Measurements from ENCODE around the gene PLXNA2.

The PLXNA2 gene

GRCh38 chr1:208108213-208108608 lies 136.0 kb downstream of the PLXNA2 start:
- no peak for DNase-seq

- DNase-seq: no peak
Measured at GRCh38 chr1:208107425-208108212, 136.6 kb downstream of the PLXNA2 start.

GRCh38 chr1:208106218-208106617 lies 138.0 kb downstream of the PLXNA2 start:
- DNase-seq: no peak

- DNase-seq: no peak
Measured at GRCh38 chr1:208105756-208106155, 138.4 kb downstream of the PLXNA2 start.

- no peak for DNase-seq
Measured at GRCh38 chr1:208103597-208104513, 140.3 kb downstream of the PLXNA2 start.

- peak; percentile 69 for DNase-seq
Measured at GRCh38 chr1:208101661-208102431, 142.3 kb downstream of the PLXNA2 start.

GRCh38 chr1:208100906-208101305 lies 143.3 kb downstream of the PLXNA2 start:
- no peak for DNase-seq

- DNase-seq: no peak
Measured at GRCh38 chr1:208100106-208100505, 144.1 kb downstream of the PLXNA2 start.

GRCh38 chr1:208098773-208099172 lies 145.4 kb downstream of the PLXNA2 start:
- no peak for DNase-seq

- DNase-seq: peak; percentile 23
Measured at GRCh38 chr1:208093754-208094719, 150.1 kb downstream of the PLXNA2 start.

- no peak for DNase-seq
Measured at GRCh38 chr1:208093046-208093445, 151.1 kb downstream of the PLXNA2 start.

GRCh38 chr1:208090388-208091301 lies 153.5 kb downstream of the PLXNA2 start:
- no peak for DNase-seq

GRCh38 chr1:208089761-208090370 lies 154.3 kb downstream of the PLXNA2 start:
- no peak for DNase-seq

GRCh38 chr1:208089149-208089548 lies 155.0 kb downstream of the PLXNA2 start:
- no peak for DNase-seq

GRCh38 chr1:208088319-208088718 lies 155.9 kb downstream of the PLXNA2 start:
- DNase-seq: no peak

- no peak for DNase-seq
Measured at GRCh38 chr1:208085655-208086515, 158.3 kb downstream of the PLXNA2 start.

GRCh38 chr1:208084764-208085163 lies 159.4 kb downstream of the PLXNA2 start:
- DNase-seq: no peak

- no peak for DNase-seq
Measured at GRCh38 chr1:208084220-208084619, 160.0 kb downstream of the PLXNA2 start.

- DNase-seq: no peak
Measured at GRCh38 chr1:208083715-208084085, 160.5 kb downstream of the PLXNA2 start.

Measured in NCI-H510A (cell line).